NCI-H82 treated with DMSO at 0.1 percent for 48 hours (cell line): ENCODE results near the gene REPS1.
"Not testable (repeated sequence)": the region's sequence is repeated elsewhere in the genome, so short reads cannot be mapped to it uniquely, and the experiment has no call there.

Source experiments
- DNase-seq: peaks from one replicate; lab custom pipeline; 2025; ENCODE audit not compliant: unreplicated experiment; lab: John Stamatoyannopoulos, UW

REPS1 gene

GRCh38 chr6:139003751-139004150, 15.7 kb upstream of the REPS1 start:
- DNase-seq: no peak

- DNase-seq: no peak
These were observed 12.1 kb upstream of the REPS1 start for GRCh38 chr6:138999949-139000725.

- no peak for DNase-seq
These were observed 9.1 kb upstream of the REPS1 start for GRCh38 chr6:138997136-138997535.

GRCh38 chr6:138996524-138996923, 8.5 kb upstream of the REPS1 start:
- no peak for DNase-seq

- DNase-seq: not testable (repeated sequence)
These were observed 5.4 kb upstream of the REPS1 start for GRCh38 chr6:138993410-138993809.

GRCh38 chr6:138992965-138993364, 4.9 kb upstream of the REPS1 start:
- not testable (repeated sequence) for DNase-seq

GRCh38 chr6:138991206-138991605, 3.2 kb upstream of the REPS1 start:
- no peak for DNase-seq

- DNase-seq: no peak
These were observed 1.3 kb upstream of the REPS1 start for GRCh38 chr6:138989098-138989983.

GRCh38 chr6:138988469-138988834, 399 bp upstream of the REPS1 start:
- DNase-seq: peak; percentile 77

GRCh38 chr6:138987080-138987642, 892 bp downstream of the REPS1 start:
- DNase-seq: no peak

GRCh38 chr6:138986578-138986977, 1.5 kb downstream of the REPS1 start:
- no peak for DNase-seq

GRCh38 chr6:138981416-138981815, 6.6 kb downstream of the REPS1 start:
- DNase-seq: no peak

GRCh38 chr6:138979813-138980668, 8.0 kb downstream of the REPS1 start:
- no peak for DNase-seq

- no peak for DNase-seq
These were observed 8.7 kb downstream of the REPS1 start for GRCh38 chr6:138979365-138979764.

- no peak for DNase-seq
These were observed 9.8 kb downstream of the REPS1 start for GRCh38 chr6:138978229-138978628.

- DNase-seq: no peak
These were observed 10.3 kb downstream of the REPS1 start for GRCh38 chr6:138977646-138978167.

GRCh38 chr6:138977242-138977641, 10.8 kb downstream of the REPS1 start:
- DNase-seq: no peak

GRCh38 chr6:138975815-138976214, 12.2 kb downstream of the REPS1 start:
- no peak for DNase-seq

- no peak for DNase-seq
These were observed 14.4 kb downstream of the REPS1 start for GRCh38 chr6:138973466-138974153.

- DNase-seq: peak; percentile 15
These were observed 15.8 kb downstream of the REPS1 start for GRCh38 chr6:138972226-138972665.
